Adrenal gland (tissue), 12 donors: ENCODE data around the gene RRH. TPM values are rescaled to one million over a fixed set of nuclear protein-coding genes. Genes with fewer than 3 reads are reported as not detected.

Experiments
- DNase-seq, 7 donors: peaks; one replicate each; pipeline ENCODE4 v3.0.0-alpha.2; 2019 to 2020
- H3K27ac ChIP-seq, 5 donors: fragments of 200-600 bp; sonication (generic) in 4 of 5; 1 replicate in 3 of 5; 2 replicates in 2 of 5; pipeline versions ENCODE4 v1.5.1 to v1.8.0; 2016 to 2020; ENCODE audit warnings: mild to moderate bottlenecking in 1 of 5
- H3K27me3 ChIP-seq: fragments of 200-600 bp; 2 replicates; pipeline ENCODE4 v1.8.0; 2021
- H3K36me3 ChIP-seq, 2 donors: fragments of 200-600 bp; replicated peaks in 1 of 2; 1 replicate in 1 of 2; 2 replicates in 1 of 2; pipeline versions ENCODE4 v1.5.1 to v1.8.0; 2018 to 2022
- H3K4me1 ChIP-seq, 2 donors: fragments of 200-600 bp; replicated peaks in 1 of 2; 1 replicate in 1 of 2; 2 replicates in 1 of 2; pipeline versions ENCODE4 v1.5.1 to v1.8.0; 2018 to 2021
- H3K4me3 ChIP-seq, 4 donors: fragments of 200-600 bp; sonication (generic) in 3 of 4; one replicate each; pipeline ENCODE4 v1.5.1; 2016 to 2018
- H3K9me3 ChIP-seq, 3 donors: fragments of 200-600 bp; sonication (generic) in 1 of 3; replicated peaks in 1 of 3; 1 replicate in 2 of 3; 2 replicates in 1 of 3; pipeline versions ENCODE4 v1.5.1 to v1.8.0; 2016 to 2021
- CTCF ChIP-seq, 6 experiments: fragments of 450-650 bp in 4 of 6; fragments of 200-600 bp in 2 of 6; sonication (generic) in 1 of 6; IDR thresholded peaks; 1 replicate in 5 of 6; 2 replicates in 1 of 6; pipeline versions ENCODE4 v1.5.1 to v1.8.0; 2016 to 2021; ENCODE audit warnings: antibody characterized with exemption in 6 of 6, mild to moderate bottlenecking in 2 of 6, moderate library complexity in 1 of 6
- POLR2A ChIP-seq, 2 donors: fragments of 450-650 bp; IDR thresholded peaks; one replicate each; pipeline ENCODE4 v1.6.1; 2017; ENCODE audit warnings: antibody characterized with exemption in 2 of 2, mild to moderate bottlenecking in 2 of 2, moderate library complexity in 1 of 2
- WGBS, 4 donors: extraction: QIAGEN DNeasy Blood & Tissue Kit in 2 of 4; methylation state at CpG; one replicate each; pipeline versions ENCODE4 v1.1.5 to v1.1.7; 2013 to 2017; 5-methylcytosine and 5-hydroxymethylcytosine counted together
- intact Hi-C, 2 donors: fragments of 100-400 bp; cut with DNase I; formaldehyde crosslinking; loops; one replicate each; pipeline versions ENCODE4 v1.14.1 to v1.15.0; 2022 to 2023
- polyA plus RNA-seq, 3 donors: library from polyadenylated mRNA; stranded (reverse); fragments of 200-250 nt in 2 of 3; fragments of 350-450 nt in 1 of 3; fragmentation: Illumina TruSeq in 1 of 3; extraction: RNeasy Lipid Tissue Mini Kit (QIAGEN cat#74804) in 1 of 3; gene quantifications; one replicate each; pipeline ENCODE4 v1.2.3, GENCODE V29; 2013 to 2014
- total RNA-seq, 9 donors: library from RNA; depleted of rRNA in 4 of 9; stranded (reverse); fragments of >200 nt in 4 of 9; fragments of 120-200 nt in 1 of 9; fragmentation: NEBNext Ultra II Directional in 1 of 9; extraction: Animal tissue kit (Norgen Biotek cat#: 25700) in 1 of 9; gene quantifications; one replicate each; pipeline versions ENCODE4 v1.1.0 to v1.2.4, GENCODE V29; 2013 to 2023
- donor health status: healthy with polysubstance abuse.
- donor health status: Bipolar disorder and iron deficiency.
- donor health status: DM: yes; HTN: yes; CAD: no.
- donor health status: DM: no; HTN: no; CAD: no.
- donor health status: DM: no; HTN: no; CAD: no.
- donor health status: DM: yes; HTN: yes; CAD: no.

The RRH gene
- total and polyA plus RNA-seq, 12 donors = 0.17 to 0.67 (median 0.31) TPM; not detected in 5

- Histone ChIP-seq H3K4me1 (no peaks in the 10 kb centered on the region), H3K27ac (no peak overlapping the region), H3K27me3 (no peaks in the 10 kb centered on the region), H3K36me3 (no peaks in the 10 kb centered on the region), H3K4me3 (no peak overlapping the region), H3K9me3 (no peaks in the 10 kb centered on the region)
- TF ChIP-seq POLR2A (IDR thresholded peaks at IDR 0.05) (no peak), CTCF (IDR thresholded peaks at IDR 0.05) (no peak)
- intact Hi-C loops = no loop called here
- DNase-seq = no peak
Measured at GRCh38 chr4:109886303-109886702, 58.5 kb downstream of the RRH start.

- no peaks in the 10 kb centered on the region for H3K27me3 ChIP-seq
- no peak for TF ChIP-seq POLR2A (IDR thresholded peaks at IDR 0.05)
- TF ChIP-seq CTCF (IDR thresholded peaks at IDR 0.05) = no peak
- H3K9me3 ChIP-seq = no peaks in the 10 kb centered on the region
- 48 to 59% (median 55%) methylated on average over 6 of the region's 6 CpGs for WGBS, 4 donors
- DNase-seq = no peak
- intact Hi-C loops = no loop called here
- no peak overlapping the region for H3K4me3 ChIP-seq
- no peak overlapping the region for H3K27ac ChIP-seq
- no peaks in the 10 kb centered on the region for H3K4me1 ChIP-seq
- H3K36me3 ChIP-seq = no peaks in the 10 kb centered on the region
Measured at GRCh38 chr4:109887071-109887470, 59.3 kb downstream of the RRH start.

DNA sequence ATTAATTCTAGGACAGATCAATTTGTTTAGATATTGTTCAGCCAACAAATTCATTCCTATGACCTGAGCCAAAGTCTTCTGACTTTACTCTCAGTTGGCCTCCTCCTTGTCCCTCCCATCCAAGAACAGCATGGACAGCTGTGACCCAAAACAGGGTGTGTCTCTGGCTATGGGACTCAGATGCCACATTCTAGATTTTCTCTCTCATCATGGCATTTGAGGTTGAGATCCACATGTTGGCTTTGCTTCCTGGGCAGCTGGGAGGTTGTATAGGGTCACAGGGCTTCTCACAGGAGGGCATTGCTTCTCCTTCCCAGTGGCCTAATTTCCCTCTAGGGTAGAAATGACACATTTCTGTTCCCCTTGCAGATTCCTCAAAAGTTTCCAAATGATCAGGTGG lies 62.3 kb downstream of the RRH start:
- no peak for DNase-seq
- H3K27me3 ChIP-seq = no peaks in the 10 kb centered on the region
- intact Hi-C loops = no loop called here
- H3K4me3 ChIP-seq = no peak overlapping the region
- no peaks in the 10 kb centered on the region for H3K36me3 ChIP-seq
- H3K27ac ChIP-seq = no peak overlapping the region
- no peak for TF ChIP-seq CTCF (IDR thresholded peaks at IDR 0.05)
- no peak for TF ChIP-seq POLR2A (IDR thresholded peaks at IDR 0.05)
- no peaks in the 10 kb centered on the region for H3K4me1 ChIP-seq
- H3K9me3 ChIP-seq = no peaks in the 10 kb centered on the region

Other genes starting within 250 kb of the RRH start
- gene CASP6, start 124.5 kb upstream of the RRH start, total RNA-seq = 10 to 100 TPM in 8 of 9 donors, 1 to 10 TPM in 1; 7.3 to 21.6 (median 14.9) TPM
- gene CASP6, start 124.5 kb upstream of the RRH start, polyA plus RNA-seq = 10 to 100 TPM in 2 of 3 donors, 1 to 10 TPM in 1; 8.3 to 11.7 (median 11.0) TPM
- gene PLA2G12A, start 97.9 kb upstream of the RRH start, total RNA-seq = 10 to 100 TPM; 15.9 to 67.0 (median 36.4) TPM
- gene PLA2G12A, start 97.9 kb upstream of the RRH start, polyA plus RNA-seq = 10 to 100 TPM; 10.7 to 44.9 (median 12.3) TPM
- gene CFI, start 26.0 kb upstream of the RRH start, total RNA-seq = 100 to 1,000 TPM in 3 of 9 donors, 10 to 100 TPM in 5, 1 to 10 TPM in 1; 5.9 to 219 (median 90.1) TPM
- gene CFI, start 26.0 kb upstream of the RRH start, polyA plus RNA-seq = 10 to 100 TPM; 46.2 to 58.6 (median 47.0) TPM
- 10 to 100 TPM in 4 of 9 donors, 1 to 10 TPM in 4, under 1 TPM in 1; 0.97 to 19.3 (median 8.3) TPM for gene GAR1, start 12.2 kb upstream of the RRH start, total RNA-seq
- 10 to 100 TPM; 21.7 to 31.6 (median 29.1) TPM for gene GAR1, start 12.2 kb upstream of the RRH start, polyA plus RNA-seq
- gene LRIT3, start 20.1 kb downstream of the RRH start, total RNA-seq = under 1 TPM in 7 of 9 donors, not detected in 2; 0.11 to 0.85 (median 0.15) TPM
- under 1 TPM; 0.07 to 0.72 (median 0.37) TPM for gene LRIT3, start 20.1 kb downstream of the RRH start, polyA plus RNA-seq
- 1 to 10 TPM in 2 of 9 donors, under 1 TPM in 4, not detected in 3; 0.22 to 1.6 (median 0.33) TPM for gene EGF, start 84.9 kb downstream of the RRH start, total RNA-seq
- under 1 TPM in 2 of 3 donors, not detected in 1; 0.07 TPM for gene EGF, start 84.9 kb downstream of the RRH start, polyA plus RNA-seq